ENCODE results near the gene MAT2B. TPM values are rescaled to one million over a fixed set of nuclear protein-coding genes. Genes with fewer than 3 reads are reported as not detected.

MAT2B gene
- total RNA-seq, 2 experiments from 2014 or later, result 71.5 to 71.6 TPM

DNA sequence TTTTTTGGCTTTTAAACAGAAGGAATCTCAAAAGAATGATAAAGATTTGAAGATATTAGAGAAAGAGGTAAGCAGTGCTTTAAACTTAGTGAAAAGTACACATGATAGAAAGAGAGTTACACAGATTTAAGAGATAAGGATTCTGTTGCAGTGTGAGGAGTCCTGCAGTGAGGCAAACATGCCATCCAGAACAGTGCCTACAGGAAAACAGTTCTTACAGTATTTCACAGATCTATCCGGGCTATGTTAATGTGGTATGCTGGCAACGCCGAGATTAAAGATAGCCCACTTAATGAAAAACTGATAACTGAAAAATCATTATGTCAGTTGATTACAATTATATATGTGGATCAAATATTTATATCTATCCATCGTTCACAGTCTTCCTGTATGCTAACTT is 37.7 kb upstream of the MAT2B start:
- Mint-ChIP-seq H3K4me1 (ENCODE audit: low read depth) (peaks cover 6% of the 10 kb centered on the region), H3K27me3 (no peaks in the 10 kb centered on the region), H3K27ac (no peak overlapping the region), H3K36me3 (ENCODE audit: low read depth) (peaks cover 60% of the 10 kb centered on the region), H3K9me3 (no peaks in the 10 kb centered on the region), H3K4me3 (no peak overlapping the region)
- ATAC-seq (no peak), DNase-seq (no peak)
- intact Hi-C loops (cut with micrococcal nuclease), result no loop called here
- TF ChIP-seq CTCF (IDR thresholded peaks at IDR 0.05), result no peak
- CTCF ChIA-PET, result interaction anchor here (0.7 to 0.8 kb wide), 2 partner anchors 9 to 30 kb away, joined by 3 read pairs; no protein-coding TSS in a partner anchor
- POLR2A ChIA-PET, result interaction anchor here (0.7 to 1.9 kb wide), 3 partner anchors 8 to 38 kb away, joined by 3 to 6 read pairs (median 4); partner anchors contain the start of genes HMMR, MAT2B and NUDCD2

GRCh38 chr5:163473635-163474243 is 31.7 kb upstream of the MAT2B start:
- POLR2A ChIA-PET, result no interaction called here
- intact Hi-C loops (cut with micrococcal nuclease), result no loop called here
- peaks cover 7% of the 10 kb centered on the region for H3K4me1 Mint-ChIP-seq (ENCODE audit: low read depth)
- no peak for DNase-seq
- no peak overlapping the region for H3K27ac Mint-ChIP-seq
- TF ChIP-seq CTCF (IDR thresholded peaks at IDR 0.05), result no peak
- H3K9me3 Mint-ChIP-seq, result no peaks in the 10 kb centered on the region
- peak; percentile 42 for ATAC-seq
- CTCF ChIA-PET, result interaction anchor here (0.9 to 2.4 kb wide), 6 partner anchors 9 to 57 kb away, joined by 3 to 9 read pairs (median 4); partner anchors contain the start of genes HMMR and MAT2B
- H3K36me3 Mint-ChIP-seq (ENCODE audit: low read depth), result peaks cover 74% of the 10 kb centered on the region
- no peak overlapping the region for H3K4me3 Mint-ChIP-seq
- no peaks in the 10 kb centered on the region for H3K27me3 Mint-ChIP-seq

DNA sequence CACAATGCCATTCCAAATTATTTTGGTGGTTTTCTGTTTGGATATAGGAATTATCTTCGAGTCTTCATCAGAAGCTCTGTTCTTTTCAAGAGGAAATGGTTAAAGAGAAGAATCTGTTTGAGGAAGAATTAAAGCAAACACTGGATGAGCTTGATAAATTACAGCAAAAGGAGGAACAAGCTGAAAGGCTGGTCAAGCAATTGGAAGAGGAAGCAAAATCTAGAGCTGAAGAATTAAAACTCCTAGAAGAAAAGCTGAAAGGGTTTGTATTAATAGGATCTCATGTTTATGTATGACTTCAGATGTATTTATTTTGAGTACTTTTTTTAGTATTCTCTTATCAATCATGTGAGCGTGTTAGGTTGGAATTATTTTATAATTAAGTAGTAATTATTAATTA is 30.0 kb upstream of the MAT2B start:
- H3K27ac Mint-ChIP-seq, result no peak overlapping the region
- no peak for DNase-seq
- no peaks in the 10 kb centered on the region for H3K27me3 Mint-ChIP-seq
- no peak overlapping the region for H3K4me3 Mint-ChIP-seq
- peaks cover 7% of the 10 kb centered on the region for H3K4me1 Mint-ChIP-seq (ENCODE audit: low read depth)
- intact Hi-C loops (cut with micrococcal nuclease), result no loop called here
- no peak for TF ChIP-seq CTCF (IDR thresholded peaks at IDR 0.05)
- ATAC-seq, result no peak
- CTCF ChIA-PET, result interaction anchor here (2.4 kb wide), 1 partner anchor 14 kb away, joined by 9 read pairs; no protein-coding TSS in a partner anchor
- H3K36me3 Mint-ChIP-seq (ENCODE audit: low read depth), result peaks cover 71% of the 10 kb centered on the region
- no peaks in the 10 kb centered on the region for H3K9me3 Mint-ChIP-seq
- POLR2A ChIA-PET, result no interaction called here

DNA sequence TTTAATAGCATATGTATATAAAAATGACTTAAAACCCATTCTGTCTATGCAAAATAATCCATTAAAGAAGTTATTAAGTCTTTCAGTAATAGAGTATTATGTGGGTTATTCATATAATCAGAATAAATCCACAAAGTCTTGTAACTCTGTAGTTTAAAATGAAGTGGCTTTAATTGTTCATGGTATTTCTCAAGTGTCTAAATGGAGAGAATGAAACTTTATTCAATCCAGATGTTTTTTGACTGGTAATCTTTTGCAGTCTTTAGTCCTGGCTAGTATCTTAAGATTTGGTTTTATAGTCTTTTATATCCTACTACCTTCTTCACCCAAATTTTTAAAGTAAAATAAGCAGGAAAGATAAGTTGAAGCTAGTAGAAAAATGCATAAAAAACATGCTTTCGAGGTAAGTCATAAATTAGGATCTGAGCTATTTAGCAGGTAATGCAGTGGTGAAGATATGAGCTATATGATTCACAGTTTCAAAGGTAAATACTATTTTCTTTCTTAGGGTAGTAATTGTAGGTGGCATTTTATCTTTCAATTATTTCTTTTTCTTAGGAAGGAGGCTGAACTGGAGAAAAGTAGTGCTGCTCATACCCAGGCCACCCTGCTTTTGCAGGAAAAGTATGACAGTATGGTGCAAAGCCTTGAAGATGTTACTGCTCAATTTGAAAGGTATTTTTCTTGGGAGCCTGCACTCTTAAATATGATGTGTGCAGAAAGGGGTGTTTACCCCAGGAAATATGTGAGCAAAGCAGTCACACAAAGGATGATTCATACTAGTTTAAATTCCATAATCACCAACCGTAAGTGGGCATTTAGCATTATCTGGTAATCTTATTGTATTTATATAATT is 27.1 kb upstream of the MAT2B start:
- ChIA-PET CTCF (interaction anchor here (0.7 kb wide), 1 partner anchor 29 kb away, joined by 3 read pairs; no protein-coding TSS in a partner anchor), POLR2A (interaction anchor here (1.0 kb wide), 1 partner anchor 24 kb away, joined by 3 read pairs; no protein-coding TSS in a partner anchor)
- TF ChIP-seq CTCF (IDR thresholded peaks at IDR 0.05), result no peak
- Mint-ChIP-seq H3K9me3 (no peaks in the 10 kb centered on the region), H3K27me3 (no peaks in the 10 kb centered on the region), H3K27ac (no peak overlapping the region), H3K4me3 (no peak overlapping the region), H3K36me3 (ENCODE audit: low read depth) (peaks cover 69% of the 10 kb centered on the region), H3K4me1 (ENCODE audit: low read depth) (peaks cover 9% of the 10 kb centered on the region)
- DNase-seq (no peak), ATAC-seq (no peak)
- intact Hi-C loops (cut with micrococcal nuclease), result no loop called here

GRCh38 chr5:163478982-163479271 is 26.5 kb upstream of the MAT2B start:
- Mint-ChIP-seq H3K4me3 (no peak overlapping the region), H3K27me3 (no peaks in the 10 kb centered on the region), H3K36me3 (ENCODE audit: low read depth) (peaks cover 68% of the 10 kb centered on the region), H3K4me1 (ENCODE audit: low read depth) (peaks cover 9% of the 10 kb centered on the region), H3K27ac (no peak overlapping the region), H3K9me3 (no peaks in the 10 kb centered on the region)
- intact Hi-C loops (cut with micrococcal nuclease), result no loop called here
- DNase-seq (no peak), ATAC-seq (no peak)
- CTCF ChIA-PET, result no interaction called here
- no peak for TF ChIP-seq CTCF (IDR thresholded peaks at IDR 0.05)
- POLR2A ChIA-PET, result interaction anchor here (1.0 to 2.7 kb wide), 2 partner anchors 18 to 24 kb away, joined by 3 to 10 read pairs; partner anchors contain the start of genes HMMR and NUDCD2

Measured in activated CD8-positive, alpha-beta T cell treated with anti-CD3 and anti-CD28 coated beads for 36 hours (primary cell).